Hepatic stellate cell (primary cell): ENCODE measurements around the gene SLC25A10.
"Not testable (repeated sequence)": the region's sequence is repeated elsewhere in the genome, so short reads cannot be mapped to it uniquely, and the experiment has no call there.

Source experiments
- DNase-seq: peaks from one replicate; pipeline ENCODE4 v3.0.0; 2011; ENCODE audit warnings: low spot score

Gene SLC25A10

DNA sequence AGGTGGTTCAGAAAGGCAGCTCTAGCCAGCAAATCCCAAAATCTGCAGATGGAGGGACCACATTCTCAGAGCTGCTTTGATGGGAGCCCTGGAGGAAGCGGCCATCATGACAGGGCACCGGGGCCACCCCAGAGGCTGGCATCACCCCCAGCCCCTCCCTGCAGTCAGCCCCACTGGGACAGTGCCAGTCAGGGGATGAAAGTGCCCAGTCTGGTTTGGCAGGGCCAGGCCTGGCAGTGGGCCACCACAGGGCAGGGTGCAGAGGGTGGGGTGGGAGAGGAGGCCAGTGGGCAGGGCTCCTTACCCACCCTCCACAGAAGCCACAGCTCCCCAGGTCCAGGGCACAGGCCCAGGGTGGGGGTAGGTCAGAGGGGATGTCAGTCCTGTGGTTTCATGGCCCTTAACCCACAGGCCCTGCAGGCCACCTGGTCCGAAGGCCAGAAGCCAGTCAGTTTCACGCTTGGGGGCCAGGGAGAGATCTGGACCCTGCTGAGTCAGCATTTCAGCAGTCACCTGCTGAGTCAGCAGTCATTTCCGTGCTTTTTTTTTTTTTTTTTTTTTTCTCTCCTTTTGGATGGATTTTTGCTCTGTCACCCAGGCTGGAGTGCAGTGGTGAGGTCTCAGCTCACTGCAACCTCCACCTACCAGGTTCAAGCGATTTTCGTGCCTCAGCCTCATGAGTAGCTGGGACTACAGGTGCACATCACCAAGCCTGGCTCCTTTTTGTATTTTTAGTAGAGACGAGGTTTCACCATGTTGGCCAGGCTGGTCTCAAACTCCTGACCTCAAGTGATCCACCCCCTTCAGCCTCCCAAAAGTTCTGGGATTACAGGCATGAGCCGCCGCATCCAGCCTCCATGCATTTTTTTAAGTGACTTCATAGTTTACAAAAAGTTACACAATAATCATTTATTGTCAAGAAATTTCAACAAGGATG, 10.4 kb downstream of the SLC25A10 start:
- DNase-seq: no peak

DNA sequence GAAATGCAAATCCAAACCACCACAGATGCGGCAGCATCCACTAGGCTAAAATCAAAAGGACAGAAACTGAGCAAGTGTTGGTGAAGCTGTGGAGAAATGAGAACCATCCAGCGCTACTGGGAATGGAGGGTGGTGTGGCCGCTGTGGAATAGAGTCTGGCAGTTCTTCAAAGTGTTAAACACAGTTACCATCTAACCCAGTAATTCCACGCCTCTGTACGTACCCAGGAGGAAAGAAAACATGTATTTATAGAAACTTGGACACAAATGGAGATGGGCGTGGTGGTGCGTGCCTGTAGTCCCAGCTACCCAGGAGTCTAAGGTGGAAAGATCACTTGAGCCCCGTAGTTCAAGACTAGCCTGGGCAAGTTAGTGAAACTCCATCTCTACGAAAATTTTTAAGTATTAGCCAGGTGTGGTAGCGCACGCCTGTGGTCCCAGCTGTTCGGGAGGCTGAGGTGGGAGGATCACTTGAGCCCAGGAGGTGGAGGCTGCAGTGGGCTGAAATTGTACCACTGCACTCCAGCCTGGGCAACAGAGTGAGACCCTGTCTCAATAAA, 11.6 kb downstream of the SLC25A10 start:
- no peak for DNase-seq

DNA sequence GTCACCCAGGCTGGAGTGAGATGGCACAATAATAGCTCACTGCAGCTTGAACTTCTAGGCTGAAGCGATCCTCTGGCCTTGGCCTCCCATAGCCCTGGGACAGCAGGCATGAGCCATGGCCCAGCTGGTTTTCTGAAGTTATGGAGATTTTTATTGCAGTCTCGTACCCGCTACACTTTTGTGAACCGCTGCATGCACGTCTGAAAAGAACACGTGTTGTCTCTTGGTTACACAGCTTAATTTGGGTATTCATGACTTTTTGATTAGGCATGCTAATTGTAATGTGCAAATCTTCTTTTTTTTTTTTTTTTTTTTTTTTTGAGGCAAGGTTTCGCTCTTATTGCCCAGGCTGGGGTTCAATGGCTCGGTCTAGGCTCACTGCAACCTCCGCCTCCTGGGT, 13.4 kb downstream of the SLC25A10 start:
- DNase-seq: no peak

DNA sequence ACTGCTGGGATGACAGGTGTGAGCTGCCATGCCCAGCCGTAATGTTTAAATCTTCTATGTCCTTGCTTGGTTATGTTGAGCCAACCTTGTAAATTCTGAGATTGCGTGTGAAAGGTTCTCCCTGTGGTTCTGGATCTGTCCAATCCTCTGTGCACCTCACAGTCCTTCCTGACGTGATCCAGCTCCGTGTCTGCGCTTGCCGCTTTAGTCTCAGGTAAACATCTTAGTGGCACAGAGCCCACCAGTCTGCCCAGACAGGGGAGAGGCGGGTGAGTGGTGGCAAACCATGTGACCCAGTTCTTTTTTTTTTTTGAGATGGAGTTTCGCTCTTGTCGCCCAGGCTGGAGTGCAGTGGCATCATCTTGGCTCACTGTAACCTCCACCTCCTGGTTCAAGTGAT, 13.9 kb downstream of the SLC25A10 start:
- no peak for DNase-seq

DNA sequence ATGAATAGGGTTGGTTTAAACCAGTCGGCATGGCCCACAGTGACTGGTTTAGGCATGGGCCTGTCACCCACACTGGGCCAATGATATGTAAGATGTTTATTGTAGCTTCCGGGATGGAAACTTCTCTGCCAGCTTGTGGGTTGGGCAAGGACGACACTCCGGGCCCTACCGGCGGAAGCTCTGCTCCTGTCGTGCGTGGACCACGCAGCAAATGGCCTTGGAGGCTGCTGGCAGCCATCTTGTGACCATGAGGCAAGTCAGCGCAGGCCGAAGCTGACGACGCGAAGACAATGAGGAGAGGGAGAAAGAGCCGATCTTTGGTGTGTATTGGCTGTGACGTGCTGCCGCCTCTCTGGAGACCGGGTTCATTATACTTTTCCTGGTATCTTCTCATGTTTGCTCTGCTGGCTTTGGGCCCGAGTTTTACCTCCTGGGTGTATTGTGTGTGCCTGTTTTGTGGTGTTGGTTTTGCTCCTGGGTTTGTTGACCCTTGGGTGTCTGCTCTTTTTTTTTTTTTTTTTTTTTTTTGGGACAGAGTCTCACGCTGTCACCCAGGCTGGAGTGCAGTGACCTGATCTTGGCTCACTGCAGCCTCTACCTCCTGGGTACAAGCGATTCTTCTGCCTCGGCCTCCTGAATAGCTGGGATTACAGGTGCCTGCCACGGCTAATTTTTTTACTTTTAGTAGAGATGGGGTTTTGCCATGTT, 15.4 kb downstream of the SLC25A10 start:
- DNase-seq: no peak

DNA sequence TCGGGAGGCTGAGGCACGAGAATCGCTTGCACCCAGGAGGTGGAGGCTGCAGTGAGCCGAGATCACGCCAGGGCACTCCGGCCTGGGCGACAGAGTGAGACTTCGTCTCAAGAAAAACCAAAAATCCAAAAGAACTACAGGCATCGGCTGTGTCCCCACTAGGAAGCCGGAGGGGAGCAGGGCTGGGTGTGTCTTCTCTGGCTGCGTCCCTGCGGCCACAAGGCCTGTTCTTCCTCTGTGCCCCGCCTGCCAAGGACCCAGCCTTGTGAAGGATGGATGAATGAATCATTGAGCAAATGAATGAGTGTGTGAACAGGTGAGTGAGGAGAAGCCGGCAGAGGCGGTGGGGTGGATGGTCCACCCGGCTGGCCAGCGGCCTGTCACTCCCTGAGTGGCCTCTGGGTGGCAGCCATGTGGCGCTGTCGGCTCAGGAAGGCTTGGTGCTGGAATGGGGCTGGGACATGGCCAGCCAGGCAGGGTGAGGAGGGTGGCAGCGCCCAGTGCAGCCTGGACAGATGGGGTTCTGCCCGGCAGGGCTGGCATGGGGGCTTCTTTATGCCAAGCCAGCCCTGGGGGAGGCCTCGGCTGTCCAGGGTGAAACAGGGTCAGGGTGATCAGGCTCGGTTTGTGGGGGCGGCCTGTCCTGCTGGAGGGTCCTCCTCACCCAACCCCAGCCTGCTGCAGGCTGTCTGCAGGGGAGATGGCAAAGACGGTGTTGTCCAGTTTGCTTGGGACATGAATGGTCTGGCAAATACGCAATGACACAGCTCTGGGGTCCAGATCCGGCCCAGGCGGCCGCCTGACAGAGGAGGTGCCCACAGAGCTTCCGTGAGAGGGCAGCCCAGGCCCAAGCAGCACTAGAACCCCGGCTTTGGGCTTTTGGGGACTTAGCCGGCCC, 21.7 kb downstream of the SLC25A10 start:
- DNase-seq: peak; percentile 98

DNA sequence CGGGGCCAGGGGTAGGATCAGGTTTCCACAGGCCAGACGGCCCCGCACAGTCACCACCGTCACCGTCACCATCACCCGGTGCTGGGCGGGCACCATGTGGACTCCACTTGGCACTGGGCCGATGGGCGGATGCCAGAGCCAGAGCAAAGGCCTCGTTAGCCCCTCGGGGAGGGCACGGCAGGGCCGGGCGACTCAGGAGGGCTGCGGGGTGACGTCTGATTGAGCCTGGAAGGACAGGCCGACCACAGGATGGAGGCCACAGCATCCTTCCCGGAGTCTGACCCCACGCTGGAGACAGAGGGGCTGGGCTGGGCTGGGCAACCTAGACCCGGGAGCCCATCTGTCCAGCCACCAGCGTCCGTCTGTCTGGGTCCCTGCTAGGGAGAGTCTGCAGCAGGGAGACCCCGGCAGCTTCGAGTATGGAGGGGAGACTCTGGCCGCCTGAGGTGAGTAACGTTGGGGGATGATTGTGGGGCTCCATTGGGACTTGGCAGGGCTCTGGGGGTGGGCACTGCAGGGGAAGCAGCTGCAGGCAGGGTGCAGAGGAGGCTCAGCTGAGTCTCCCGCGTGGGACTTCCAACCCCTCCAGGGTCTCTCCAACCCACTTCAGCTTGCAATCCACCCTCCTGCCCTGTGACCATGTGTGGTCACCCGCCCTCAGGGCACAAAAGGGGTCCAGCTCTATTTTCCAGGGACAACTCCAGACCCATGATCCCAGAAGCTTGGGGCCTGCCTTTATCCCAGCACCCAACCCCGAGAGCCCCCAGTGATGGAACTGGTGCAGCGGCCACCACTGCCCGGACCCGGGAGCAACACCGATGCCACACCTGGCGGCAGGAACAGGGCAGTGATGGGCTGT, 22.6 kb downstream of the SLC25A10 start:
- DNase-seq: no peak

DNA sequence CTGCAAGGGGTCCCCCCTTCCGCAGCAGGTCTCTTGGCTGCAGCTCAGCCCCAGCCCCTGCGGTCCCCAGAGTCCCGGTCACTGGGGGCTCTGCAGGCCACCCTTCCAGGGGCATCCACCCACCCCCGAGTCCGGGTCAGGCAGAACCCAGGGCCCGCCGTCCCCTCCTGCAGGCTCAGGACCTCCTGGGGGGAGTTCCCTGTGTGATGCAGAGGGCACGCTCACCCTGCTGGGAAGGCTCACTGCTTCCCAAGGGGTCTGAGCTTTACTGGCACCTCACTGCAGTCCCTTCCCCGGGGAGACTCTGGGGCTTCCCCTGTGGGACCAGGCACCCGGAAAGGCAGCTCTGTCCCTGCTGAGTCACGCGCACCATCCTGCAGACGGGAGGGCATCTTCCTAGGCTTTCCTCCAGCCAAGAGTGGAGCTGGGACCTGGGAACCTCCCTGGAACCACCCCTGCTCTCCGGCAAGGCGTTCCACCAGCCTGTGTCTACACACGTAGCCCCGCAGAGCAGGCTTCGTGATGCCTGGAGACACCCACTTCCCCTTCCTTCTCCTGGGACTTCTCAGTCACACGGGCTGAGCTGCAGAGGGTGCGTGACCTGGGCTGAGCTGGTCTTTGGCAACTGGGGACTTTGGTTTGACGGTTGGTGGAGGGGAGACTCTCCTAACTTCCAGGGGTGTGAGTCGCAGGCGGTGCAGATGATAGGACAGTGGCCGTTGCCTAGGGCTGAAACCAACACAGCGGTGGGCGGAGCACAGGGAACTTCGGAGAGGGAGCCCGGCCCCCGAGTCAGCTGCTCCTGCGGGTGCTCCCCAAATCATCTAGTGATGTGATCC, 23.4 kb downstream of the SLC25A10 start:
- peak; percentile 90 for DNase-seq

DNA sequence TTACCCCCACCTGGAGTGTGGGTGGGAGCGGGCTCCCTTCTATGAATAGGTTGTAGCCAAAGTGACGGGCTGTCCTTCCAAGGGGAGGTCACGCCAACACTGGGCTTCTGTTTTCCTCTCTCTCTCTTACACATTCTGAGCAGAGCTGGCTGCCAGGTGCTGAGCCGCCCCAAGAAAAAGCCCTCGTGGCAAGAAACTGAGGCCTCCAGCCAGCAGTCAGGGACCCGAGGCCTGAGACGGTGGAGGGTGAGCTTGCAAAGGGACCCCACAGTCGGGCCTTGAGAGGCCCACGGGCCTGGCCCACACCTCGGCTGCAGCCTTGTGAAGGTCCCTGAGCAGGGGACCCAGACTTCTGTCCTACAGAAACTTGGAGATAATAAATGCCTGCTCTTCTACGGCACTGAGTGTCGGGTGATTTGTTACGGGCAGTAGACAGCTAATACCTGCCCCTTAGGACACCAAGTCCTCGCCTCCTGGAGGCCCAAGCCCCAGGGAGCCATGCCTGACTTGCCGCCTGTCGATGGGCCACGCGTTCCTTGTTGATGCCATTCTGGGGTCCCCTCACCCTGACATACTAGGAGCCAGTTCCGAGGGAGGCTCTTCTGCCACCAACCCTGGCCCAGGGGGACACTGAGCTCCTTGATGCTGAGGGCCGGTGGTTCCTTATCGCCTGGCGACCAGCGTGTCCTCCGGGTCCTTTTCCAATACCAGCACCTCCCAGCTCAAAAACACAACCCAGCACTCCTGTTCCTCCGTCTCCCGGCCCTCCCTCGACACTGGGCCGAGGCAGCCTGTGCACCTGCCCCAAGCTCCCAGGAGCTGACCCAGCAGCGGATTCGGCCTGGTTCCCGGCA, 26.1 kb downstream of the SLC25A10 start:
- no peak for DNase-seq

DNA sequence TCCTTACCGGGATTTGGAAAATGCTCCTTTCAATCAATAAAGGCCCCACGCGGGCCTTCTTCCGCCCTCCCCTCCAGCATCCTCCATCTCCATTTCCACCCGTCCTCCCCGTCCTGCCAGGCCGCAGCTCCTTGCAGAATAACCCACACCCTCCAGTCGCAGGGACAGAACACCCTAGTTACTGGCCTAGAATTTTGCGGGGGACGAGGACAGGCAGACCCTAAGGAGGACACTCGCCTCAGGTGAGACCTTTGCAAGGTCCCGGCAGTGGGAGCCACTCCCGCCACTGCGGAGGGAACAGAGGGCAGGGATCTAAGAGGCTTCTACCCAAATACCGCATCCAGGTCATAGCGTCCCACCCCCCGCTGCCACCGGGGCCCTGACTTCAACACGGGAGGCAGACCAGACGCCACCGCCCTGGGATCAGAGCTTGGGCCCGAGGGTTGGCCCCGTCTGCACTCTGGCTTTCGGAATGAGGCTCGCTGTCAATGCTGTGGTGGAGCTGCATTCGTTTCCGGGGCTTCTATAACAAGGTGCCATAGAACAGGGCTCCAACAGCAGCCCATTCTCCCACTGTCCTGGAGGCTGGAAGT, 26.8 kb downstream of the SLC25A10 start:
- DNase-seq: no peak

DNA sequence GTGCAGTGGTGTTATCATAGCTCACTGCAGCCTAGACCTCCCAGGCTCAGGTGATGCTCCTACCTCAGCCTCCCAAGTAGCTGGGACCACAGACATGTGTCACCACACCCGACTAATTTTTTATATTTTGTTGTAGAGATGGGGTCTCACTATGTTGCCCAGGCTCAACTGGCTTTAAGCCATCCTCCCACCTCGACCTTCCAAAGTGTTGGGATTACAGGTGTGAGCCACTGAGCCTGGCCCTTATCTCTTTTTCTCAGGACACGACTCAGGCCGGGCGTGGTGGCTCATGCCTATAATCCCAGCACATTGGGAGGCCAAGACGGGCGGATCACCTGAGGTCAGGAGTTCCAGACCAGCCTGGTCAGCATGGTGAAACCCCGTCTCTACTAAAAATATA, 27.5 kb downstream of the SLC25A10 start:
- not testable (repeated sequence) for DNase-seq

DNA sequence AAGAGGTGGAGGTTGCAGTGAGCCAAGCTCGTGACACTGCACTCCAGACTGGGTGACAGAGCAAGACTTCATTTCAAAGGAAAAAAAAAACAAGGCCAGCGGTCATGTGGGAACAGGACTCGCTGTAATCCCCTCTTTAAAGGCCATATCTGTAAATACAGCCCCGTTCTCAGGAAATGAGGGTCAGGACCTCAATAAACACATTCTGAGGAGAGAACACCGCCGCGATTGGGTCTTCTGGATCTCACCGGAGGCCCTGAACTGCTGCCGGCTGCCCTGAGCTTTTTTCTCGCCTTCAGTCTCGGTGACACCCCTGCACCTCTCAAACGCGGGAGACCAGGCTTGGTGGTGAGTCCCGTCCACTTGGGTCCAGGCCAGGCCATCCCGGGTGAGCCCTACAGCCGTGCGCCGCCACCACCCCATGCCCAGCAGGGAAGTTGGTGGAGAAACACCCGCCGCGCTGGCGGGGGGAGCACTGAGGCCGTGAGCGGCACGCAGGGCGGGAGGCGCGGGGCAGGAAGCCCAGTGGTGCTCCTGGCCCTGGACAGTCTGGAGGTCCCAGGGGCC, 28.4 kb downstream of the SLC25A10 start:
- DNase-seq: no peak

DNA sequence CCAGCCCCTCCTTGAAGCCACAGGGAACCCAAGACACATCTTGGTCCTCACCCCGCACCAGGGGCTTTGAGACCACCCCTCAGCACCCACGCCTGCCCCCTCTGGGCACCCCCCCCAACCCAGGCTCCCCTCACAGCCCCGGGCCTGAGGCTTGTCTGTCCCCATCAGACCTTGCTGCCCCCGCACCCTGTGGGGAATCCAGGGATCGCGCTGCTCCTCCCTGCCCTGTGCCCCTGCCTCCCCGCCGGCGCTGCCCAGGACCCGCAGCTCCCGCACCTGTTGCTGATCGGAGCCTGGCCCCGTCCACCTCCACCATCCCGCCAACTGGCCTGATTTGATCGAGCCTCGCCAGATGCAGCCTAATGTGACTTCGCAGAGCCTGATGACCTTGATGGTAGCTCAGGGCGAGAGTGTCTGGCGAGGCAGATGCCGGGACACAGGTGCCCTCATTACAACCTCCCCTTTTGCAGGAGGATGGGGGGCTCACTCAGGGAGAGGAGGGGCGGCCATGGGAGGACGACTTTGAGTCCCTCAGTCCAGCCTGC, 29.0 kb downstream of the SLC25A10 start:
- no peak for DNase-seq

DNA sequence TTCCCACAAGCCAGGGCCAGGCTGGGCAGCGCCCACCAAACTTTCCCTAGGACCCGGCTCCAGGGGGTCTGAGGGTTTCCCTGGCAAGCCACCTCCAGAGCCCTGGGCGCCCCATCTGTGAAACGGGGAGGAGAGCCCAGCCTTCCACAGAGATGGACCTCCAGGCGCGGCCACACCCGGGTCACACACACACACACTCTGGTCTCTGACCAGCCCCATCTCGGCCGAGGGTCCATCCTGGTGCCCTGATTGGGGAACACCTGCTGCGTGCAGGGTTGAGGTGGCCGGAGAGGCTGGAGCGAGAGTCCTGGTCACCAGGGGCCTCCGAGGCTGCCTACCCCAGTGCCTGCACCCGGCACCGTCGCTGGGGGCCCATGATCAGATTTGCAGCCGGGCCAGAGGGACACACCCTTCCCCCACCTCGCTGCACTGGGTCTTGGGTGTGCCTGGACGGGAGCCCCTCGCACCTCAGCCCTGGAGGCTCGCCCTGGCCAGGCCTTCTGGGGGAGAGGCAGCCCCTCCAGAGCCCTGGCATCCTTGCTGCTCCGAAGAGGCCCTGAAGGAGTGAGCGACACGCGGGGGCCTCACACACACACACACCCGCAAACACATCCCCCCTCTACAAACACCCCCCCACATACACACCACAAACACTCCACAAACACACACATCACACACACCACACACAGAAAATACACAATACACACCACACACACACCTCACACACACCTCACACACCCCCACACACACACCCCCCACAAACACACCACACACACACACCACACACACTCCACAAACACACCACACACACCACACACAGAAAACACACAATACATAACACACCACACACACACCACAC, 29.7 kb downstream of the SLC25A10 start:
- DNase-seq: no peak
